ENCODE data around the gene GCGR. TPM values are rescaled to one million over a fixed set of nuclear protein-coding genes. Genes with fewer than 3 reads are reported as not detected.

Gene GCGR
- total RNA-seq, 4 donors from 2014 or later, result 1.8 to 14.7 (median 8.1) TPM

GRCh38 chr17:81808778-81809555 is 5.0 kb downstream of the GCGR start:
- peaks cover 0 to 93% of the 10 kb centered on the region in 2 donors for H3K27me3 ChIP-seq
- DNase-seq (ENCODE audit: low spot score in 2 of 2), result no peak
- H3K36me3 ChIP-seq, result no peaks in the 10 kb centered on the region
- H3K4me1 ChIP-seq, result peaks cover 0 to 12% (median 0%) of the 10 kb centered on the region in 4 donors
- H3K9me3 ChIP-seq, result no peaks in the 10 kb centered on the region
- H3K27ac ChIP-seq, result no peak overlapping the region
- WGBS, 2 donors, result 69 to 72% methylated on average over 13 to 16 of the region's 20 CpGs
- H3K4me3 ChIP-seq, result no peak overlapping the region
- TF ChIP-seq EP300 (IDR thresholded peaks at IDR 0.05) (no peak), POLR2A (IDR thresholded peaks at IDR 0.05) (no peak), CTCF (IDR thresholded peaks at IDR 0.05) (no peak)

GRCh38 chr17:81809556-81809998 is 5.6 kb downstream of the GCGR start:
- Histone ChIP-seq H3K27me3 (peaks cover 0 to 91% of the 10 kb centered on the region in 2 donors), H3K36me3 (no peaks in the 10 kb centered on the region), H3K9me3 (no peaks in the 10 kb centered on the region), H3K4me3 (no peak overlapping the region), H3K27ac (no peak overlapping the region), H3K4me1 (peaks cover 0 to 6% (median 0%) of the 10 kb centered on the region in 4 donors)
- 76 to 83% methylated on average over 6 to 7 of the region's 7 CpGs for WGBS, 2 donors
- no peak for TF ChIP-seq POLR2A (IDR thresholded peaks at IDR 0.05)
- TF ChIP-seq CTCF (IDR thresholded peaks at IDR 0.05), result no peak
- no peak for TF ChIP-seq EP300 (IDR thresholded peaks at IDR 0.05)
- no peak for DNase-seq (ENCODE audit: low spot score in 2 of 2)

- TF ChIP-seq CTCF (IDR thresholded peaks at IDR 0.05) (no peak), EP300 (IDR thresholded peaks at IDR 0.05) (no peak), POLR2A (IDR thresholded peaks at IDR 0.05) (no peak)
- no peak overlapping the region for H3K4me3 ChIP-seq
- WGBS, 2 donors, result 72 to 78% methylated on average over 8 of the region's 8 CpGs
- H3K4me1 ChIP-seq, result no peaks in the 10 kb centered on the region
- H3K27ac ChIP-seq, result no peak overlapping the region
- no peak for DNase-seq (ENCODE audit: low spot score in 2 of 2)
- no peaks in the 10 kb centered on the region for H3K36me3 ChIP-seq
- H3K9me3 ChIP-seq, result no peaks in the 10 kb centered on the region
- peaks cover 0 to 90% of the 10 kb centered on the region in 2 donors for H3K27me3 ChIP-seq
These were observed 6.5 kb downstream of the GCGR start for GRCh38 chr17:81810476-81810875.

- 85 to 89% methylated on average over 26 to 37 of the region's 42 CpGs for WGBS, 2 donors
- no peak for DNase-seq (ENCODE audit: low spot score in 2 of 2)
- TF ChIP-seq POLR2A (IDR thresholded peaks at IDR 0.05) (no peak), CTCF (IDR thresholded peaks at IDR 0.05) (no peak), EP300 (IDR thresholded peaks at IDR 0.05) (no peak)
- H3K36me3 ChIP-seq, result no peaks in the 10 kb centered on the region
- no peaks in the 10 kb centered on the region for H3K9me3 ChIP-seq
- H3K27me3 ChIP-seq, result peaks cover 0 to 86% of the 10 kb centered on the region in 2 donors
- H3K4me3 ChIP-seq, result no peak overlapping the region
- H3K4me1 ChIP-seq, result no peaks in the 10 kb centered on the region
- no peak overlapping the region for H3K27ac ChIP-seq
These were observed 7.1 kb downstream of the GCGR start for GRCh38 chr17:81810892-81811704.

Data from tibial nerve (tissue), 4 donors.